HG02588 (cell line): Measurements from ENCODE around the gene MDM2.
"Not testable (repeated sequence)": the region's sequence is repeated elsewhere in the genome, so short reads cannot be mapped to it uniquely, and the experiment has no call there.

ENCODE experiments used
- ATAC-seq: cut with Tn5 transposase; IDR thresholded peaks from one replicate; pipeline ENCODE4 v1.9.1; 2021; ENCODE audit warnings: mild to moderate bottlenecking, moderate library complexity; ENCODE audit not compliant: unreplicated experiment

The MDM2 gene

DNA sequence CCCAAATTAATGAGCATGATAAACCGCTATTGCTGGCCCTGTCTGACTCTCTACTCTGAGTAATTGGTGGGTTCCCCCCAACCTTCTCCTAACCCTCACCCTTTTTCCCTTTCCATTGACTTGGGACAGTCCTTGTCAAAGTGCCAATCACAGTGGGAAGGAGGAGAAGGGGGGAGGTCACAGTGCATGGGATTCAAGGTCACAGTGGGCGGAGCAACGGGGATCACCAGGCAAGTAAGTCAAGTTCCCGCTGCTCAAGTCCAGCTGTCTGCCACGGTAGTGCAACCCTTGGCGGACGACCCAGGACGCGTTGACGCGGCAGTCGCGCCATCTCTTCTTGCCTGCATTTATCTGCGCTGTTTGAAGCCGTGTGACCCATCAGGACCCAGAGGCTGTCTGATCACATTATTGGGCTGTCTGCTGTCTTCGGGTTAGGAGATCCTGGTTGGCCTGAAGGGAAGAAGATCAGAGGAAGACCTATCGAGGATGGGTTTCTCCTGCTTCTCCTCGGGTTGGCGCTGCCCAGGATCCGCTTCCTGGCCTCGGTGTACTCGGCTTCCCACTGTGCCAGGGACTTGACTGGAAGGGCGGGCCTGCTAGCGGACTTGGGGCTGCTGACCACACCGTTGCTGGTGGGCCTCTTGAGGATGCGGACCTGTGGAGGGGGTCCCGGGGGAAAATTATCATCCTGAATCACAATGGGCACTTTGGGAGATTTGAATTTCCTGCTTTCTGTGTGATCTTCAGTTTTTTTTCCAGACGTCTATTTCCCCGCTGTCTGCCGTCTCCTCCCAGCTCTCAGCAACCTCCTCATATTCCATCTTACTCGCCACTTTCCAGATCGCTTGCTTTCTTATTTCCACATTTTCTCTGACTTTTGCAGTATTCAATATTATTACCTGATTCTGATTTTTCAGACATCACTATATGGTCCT lies 3.1 kb upstream of the MDM2 start:
- ATAC-seq, result no peak

DNA sequence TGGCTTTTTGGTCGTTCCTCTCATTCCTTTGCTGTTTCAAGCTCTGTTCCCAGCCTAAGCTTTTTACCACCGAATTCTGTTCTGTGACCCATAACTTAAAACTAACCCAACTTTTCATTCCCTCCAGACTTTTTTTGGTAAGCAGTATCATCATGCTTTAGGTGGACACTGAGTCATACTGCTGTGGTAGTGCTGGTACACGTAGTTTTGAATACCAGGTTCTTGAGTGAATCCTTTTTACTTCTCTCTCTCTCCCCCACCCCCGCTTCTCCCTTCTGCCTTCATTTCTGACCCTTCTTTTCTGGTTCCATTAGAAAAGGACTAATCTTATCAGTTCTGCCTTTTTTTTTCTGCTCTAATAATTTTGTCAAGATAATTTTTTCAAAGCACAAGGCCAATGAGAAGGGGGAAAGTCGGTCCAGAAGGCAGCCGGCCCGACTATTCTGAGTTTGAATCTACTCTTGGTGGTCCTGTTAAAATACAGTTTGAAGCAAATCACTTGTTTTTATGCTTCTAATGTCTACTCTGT lies 2.3 kb upstream of the MDM2 start:
- no peak for ATAC-seq

DNA sequence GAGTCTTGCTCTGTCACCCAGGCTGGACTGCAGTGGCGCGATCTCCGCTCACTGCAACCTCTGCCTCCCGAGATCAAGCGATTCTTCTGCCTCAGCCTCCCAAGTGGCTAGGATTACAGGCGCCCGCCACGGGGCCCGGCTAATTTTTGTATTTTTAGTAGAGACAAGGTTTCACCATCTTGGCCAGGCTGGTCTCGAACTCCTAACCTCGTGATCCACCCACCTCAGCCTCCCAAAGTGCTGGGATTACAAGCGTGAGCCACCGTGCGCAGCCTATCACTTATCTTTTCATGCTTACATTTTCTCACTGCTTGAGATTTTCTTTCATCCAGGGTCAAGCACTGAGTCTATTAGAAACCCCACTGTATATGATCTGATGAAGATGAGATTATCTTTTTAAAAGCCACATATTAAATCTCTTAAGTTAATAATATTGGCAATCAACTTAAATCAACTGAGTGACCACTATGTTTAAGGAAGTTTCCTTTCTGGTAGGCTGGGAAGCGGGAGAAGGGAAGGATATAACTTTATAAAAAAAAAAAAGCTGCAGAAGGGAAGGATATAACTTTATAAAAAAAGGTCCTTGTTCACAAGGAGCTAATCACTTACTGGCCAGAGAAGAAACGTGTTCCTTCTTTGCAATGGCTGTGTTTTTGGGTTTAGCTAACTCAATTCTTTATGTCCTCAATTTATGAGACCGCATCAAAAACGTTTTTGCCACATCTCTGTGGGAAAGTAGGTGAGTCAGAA lies 1.3 kb upstream of the MDM2 start:
- no peak for ATAC-seq

DNA sequence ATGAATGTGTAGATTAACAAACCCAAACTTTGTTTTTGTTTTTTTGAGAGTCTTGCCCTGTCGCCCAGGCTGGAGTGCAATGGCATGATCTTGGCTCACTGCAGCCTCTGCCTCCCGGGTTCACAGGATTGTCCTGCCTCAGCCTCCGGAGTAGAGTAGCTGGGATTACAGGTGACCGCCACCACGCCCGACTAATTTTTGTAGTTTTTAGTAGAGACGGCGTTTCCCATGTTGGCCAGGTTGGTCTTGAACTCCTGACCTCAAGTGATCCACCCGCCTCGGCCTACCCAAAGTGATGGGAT lies 752 bp upstream of the MDM2 start:
- not testable (repeated sequence) for ATAC-seq

DNA sequence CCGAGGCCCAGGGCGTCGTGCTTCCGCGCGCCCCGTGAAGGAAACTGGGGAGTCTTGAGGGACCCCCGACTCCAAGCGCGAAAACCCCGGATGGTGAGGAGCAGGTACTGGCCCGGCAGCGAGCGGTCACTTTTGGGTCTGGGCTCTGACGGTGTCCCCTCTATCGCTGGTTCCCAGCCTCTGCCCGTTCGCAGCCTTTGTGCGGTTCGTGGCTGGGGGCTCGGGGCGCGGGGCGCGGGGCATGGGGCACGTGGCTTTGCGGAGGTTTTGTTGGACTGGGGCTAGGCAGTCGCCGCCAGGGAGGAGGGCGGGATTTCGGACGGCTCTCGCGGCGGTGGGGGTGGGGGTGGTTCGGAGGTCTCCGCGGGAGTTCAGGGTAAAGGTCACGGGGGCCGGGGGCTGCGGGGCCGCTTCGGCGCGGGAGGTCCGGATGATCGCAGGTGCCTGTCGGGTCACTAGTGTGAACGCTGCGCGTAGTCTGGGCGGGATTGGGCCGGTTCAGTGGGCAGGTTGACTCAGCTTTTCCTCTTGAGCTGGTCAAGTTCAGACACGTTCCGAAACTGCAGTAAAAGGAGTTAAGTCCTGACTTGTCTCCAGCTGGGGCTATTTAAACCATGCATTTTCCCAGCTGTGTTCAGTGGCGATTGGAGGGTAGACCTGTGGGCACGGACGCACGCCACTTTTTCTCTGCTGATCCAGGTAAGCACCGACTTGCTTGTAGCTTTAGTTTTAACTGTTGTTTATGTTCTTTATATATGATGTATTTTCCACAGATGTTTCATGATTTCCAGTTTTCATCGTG lies 612 bp downstream of the MDM2 start:
- ATAC-seq, result peak; percentile 49

DNA sequence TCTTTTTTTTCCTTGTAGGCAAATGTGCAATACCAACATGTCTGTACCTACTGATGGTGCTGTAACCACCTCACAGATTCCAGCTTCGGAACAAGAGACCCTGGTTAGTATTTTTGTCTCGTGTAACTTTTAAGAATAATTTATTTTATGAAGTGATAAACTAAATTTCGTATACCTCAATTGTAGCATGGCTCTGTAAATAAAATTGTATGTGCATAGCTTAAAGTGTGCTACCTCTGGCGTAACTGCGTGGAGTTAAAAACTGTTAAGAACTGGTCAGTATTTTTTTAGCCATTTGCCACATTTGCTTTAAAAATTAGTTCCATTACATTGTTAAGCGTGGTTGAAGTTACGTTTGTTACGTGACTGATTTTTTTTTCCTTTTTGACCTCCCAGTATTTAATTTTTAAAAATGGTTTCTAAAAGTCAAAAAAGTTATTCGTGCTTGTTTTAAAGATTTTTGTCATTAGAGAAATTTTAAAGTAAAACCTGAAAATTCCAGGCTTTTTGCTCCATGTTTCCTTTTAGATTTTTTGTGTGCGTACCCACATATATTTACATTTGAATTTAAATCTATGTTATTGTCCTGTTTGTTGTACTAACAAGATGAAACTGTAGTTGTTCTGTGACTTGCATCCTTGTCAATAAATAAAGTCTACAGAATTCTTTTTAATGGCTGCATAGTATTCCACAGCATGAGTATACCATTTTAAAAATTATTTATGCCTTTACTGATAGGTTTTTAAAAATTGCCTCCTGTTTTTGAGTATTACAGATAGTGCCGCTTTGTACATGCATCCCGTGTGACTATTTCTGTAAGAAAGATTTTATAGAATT lies 1.4 kb downstream of the MDM2 start:
- no peak for ATAC-seq

DNA sequence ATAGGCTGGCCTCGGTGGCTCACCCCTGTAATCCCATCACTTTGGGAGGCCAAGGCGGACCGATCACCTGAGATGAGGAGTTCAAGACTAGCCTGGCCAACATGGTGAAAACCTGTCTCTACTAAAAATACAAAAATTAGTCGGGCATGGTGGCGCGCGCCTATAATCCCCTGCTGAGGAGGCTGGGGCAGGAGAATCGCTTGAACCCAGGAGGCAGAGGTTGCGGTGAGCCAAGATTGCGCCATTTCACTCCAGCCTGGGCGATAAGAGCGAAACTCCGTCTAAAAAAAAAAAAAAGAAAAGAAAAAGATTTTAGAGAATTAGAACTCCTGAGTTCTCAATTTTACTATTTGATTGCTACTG lies 2.0 kb downstream of the MDM2 start:
- ATAC-seq, result not testable (repeated sequence)

DNA sequence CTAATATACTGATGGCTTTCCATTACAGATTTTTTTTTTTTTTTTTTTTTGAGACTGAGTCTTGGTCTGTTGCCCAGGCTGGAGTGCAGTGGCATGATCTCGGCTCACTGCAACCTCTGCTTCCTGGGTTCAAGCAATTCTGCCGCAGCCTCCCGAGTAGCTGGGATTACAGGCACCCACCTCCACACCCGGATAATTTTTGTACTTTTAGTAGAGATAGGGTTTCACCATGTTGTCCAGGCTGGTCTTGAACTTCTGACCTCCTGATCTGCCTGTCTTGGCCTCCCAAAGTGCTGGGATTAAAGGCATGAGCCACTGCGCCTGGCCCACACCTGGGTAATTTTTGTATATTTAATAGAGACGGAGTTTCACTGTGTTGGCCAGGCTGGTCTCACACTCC lies 3.6 kb downstream of the MDM2 start:
- not testable (repeated sequence) for ATAC-seq

DNA sequence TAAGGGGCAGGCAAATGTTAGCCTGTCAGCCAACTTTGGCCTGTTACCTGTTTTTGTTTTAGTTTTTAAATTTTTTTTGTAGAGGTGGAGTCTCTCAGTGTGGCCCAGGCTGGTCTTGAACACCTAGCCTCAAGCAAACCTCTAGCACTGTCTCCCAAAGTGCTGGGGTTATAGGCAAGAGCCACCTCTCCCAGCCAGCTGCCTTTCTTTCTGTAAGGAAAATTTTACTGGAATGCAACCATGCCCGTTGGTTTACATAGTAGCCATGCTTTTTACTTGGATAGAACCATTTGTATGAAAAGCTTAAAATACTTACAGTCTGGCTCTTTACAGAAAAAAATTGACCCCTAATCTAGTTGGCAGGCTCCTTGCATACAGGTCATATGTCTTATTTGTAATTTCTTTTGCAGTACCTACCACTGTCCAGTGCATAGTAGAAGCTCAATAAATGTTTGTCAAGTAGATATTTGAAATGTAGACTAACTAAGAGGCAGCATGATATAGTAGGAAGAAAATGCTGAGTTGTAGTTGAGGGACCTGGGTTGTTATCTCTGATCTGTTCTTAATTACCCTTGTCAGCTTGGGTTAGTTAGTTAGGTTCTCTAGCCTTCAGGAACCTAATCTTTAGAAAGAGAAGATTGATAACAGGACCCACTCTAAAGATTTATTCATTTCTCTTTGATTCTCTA lies 4.7 kb downstream of the MDM2 start:
- ATAC-seq, result no peak

DNA sequence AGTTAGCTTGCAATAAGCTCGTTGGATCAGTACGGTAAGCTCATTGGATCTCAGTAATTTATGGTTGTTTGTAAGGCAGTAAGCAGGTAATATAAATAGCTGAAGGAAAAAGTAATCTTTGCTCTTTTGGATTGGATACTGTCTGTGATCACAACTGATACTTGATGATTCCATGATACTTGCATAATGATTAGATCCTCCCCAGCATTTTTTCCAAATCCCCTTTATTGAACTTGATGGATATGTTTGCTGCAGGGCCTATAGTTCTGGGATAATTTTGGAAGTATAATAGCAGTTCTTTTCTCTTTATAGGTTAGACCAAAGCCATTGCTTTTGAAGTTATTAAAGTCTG lies 5.2 kb downstream of the MDM2 start:
- no peak for ATAC-seq

DNA sequence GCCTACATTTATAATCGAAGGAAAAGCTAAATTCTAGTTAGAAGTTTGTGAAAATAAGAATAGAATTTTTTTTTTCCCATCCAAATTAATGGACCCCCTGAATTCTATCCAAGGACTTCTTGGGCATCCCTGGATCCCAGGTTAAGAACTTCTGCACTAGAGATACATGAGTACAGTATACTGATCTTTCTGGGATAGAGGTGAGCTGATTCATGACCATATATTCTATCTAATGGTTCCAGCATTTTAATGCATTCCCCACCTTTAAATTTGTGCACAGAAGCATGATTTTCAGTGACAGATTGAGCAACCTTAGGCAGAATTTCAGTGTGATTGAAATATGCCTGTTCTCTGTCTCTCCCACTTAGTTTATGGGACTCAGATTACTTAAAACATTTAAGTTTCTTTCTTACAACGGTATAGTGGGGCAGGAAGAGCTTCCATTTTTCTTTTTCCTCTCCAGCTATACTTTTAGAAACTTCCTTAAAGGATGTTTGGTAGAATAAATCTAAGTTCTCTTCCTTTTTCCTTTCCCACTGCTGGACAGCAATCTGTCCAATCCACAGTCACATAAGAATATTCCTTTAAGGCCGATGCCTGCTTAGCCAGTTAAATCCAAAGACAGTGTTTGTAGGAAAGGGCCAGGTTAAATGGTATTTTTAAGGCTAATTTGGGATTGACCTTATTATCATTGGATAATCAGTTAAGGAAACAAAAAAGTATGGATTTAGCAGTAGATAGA lies 6.7 kb downstream of the MDM2 start:
- no peak for ATAC-seq

DNA sequence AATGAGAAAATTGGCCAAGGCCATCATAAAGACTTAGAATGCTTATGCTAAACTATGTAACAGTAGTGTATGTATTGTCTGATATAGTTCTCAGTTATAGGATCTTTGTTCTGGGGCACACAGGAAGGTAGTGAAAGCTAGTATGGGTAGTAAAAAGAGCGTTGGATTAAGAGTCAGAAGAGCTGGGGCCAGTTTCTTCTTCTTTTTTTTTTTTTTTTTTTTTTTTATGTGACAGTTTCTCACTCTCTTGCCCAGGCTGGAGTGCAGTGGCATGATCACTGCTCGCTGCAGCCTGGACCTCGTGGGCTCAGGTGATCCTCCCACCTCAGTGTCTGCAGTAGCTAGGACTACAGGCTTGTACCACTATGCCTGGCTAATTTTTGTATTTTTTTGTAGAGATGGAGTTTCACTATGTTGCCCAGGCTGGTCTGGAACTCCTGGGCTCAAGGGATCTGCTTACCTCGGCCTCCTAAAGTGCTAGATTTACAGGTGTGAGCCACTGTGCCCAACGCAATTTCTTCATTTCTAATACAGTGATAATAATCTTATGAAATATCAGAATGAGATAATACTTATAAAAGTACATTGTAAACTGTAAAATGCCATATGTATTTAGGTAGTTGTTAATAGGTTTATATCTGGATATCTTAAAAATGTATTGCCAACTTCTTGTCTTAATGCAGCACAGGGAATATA lies 7.4 kb downstream of the MDM2 start:
- ATAC-seq, result no peak

DNA sequence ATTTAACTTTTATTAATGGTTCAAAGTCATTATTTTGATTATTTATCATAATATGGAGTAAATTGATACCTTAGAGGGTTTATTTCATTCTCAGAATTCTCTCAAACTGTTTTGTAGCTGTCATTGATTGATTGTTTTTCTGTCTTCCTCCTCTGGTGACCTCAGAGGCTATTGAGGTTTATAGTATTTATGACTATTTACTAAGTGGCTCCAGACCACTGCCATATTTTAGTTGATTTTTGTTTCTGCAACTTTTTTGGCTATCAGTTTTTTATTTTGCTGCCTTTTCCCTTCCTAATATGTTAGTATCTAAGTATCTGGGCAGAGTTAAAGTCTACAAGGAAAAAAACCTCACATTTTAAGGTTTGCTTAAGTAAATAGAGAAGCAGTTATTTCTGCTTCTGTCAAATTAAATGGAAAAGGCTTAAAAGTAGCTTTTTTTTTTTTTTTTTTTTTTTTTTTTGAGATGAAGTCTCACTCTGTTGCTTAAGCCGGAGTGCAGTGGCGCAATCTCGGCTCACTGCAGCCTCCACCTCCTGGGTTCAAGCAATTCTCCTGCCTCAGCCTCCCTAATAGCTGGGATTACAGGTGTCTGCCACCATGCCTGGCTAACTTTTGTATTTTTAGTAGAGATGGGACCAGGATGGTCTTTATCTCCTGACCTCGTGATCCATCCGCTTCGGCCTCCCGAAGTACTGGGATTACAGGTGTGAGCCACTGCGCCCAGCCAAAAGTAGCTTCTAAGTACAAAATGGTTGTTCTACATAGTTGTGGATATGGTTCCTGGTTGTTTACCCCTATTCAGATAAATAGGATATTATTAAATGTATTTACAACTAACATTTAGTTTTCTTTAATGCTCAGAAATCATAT lies 8.2 kb downstream of the MDM2 start:
- ATAC-seq, result no peak

DNA sequence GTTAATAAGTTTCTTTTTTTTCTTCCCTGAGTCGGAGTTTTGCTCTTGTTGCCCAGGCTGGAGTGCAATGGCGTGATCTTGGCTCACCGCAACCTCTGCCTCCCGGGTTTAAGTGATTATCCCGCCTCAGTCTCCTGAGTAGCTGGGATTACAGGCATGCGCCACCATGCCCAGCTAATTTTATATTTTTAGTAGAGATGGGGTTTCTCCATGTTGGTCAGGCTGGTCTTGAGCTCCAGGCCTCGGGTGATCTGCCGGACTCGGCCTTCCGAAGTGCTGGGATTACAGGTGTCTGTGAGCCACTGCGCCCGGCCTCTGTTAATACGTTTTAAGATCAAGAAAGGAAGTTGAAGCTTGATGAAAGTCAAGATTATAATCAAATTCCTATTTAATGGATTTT lies 11.5 kb downstream of the MDM2 start:
- ATAC-seq, result not testable (repeated sequence)

DNA sequence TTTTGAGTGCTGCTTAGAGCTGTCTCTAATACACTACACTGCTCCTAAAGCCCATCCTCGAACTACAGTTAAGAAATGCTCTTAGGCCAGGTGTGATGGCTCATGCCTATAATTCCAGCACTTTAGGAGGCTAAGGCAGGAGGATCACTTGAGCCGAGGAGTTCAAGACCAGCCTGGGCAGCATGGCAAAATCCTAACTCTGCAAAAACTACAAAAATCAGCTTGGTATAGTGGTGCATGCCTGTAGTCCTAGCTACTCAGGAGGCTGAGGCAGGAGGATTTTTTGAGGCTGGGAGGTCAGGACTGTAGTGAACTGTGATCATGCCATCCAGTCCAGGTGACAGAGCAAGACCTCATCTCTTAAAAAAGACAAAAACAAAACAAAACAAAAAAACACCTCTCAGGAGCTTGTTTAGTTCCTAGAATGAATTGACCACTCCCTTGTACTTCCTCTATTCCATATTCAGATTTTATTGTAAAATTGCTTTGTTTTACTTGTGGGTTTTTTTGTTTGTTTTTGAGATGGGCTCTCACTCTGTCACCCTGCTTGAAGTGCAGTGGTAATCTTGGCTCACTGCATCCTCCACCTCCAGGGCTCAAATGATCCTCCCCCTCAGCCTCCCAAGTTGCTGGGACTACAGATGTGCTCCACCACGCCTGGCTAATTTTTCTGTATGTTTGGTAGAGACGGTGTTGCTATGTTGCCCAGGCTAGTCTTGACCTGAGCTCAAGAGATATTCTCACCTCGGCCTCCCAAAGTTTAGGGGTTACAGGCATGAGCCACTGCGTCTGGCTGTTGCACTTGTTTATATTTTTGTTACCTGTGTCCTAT lies 13.6 kb downstream of the MDM2 start:
- no peak for ATAC-seq

DNA sequence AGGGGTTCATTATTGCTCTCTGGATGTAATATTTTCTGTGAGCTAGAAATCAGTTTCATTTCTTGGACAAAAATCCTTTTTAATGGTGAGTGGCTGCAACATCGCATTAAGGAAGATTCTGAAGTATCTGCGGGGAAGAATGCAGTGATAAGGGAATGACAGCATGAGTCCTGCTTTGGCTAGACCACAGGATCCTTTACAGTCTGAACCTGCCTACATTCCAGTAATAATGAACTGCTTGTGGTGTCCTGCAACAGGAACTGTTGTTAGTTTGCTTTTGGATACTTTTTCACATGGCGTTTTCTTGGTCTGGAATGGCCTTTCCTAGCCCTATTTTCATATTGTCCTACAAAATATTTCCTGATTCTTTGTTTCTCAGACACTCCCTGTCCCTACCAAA lies 15.7 kb downstream of the MDM2 start:
- no peak for ATAC-seq

DNA sequence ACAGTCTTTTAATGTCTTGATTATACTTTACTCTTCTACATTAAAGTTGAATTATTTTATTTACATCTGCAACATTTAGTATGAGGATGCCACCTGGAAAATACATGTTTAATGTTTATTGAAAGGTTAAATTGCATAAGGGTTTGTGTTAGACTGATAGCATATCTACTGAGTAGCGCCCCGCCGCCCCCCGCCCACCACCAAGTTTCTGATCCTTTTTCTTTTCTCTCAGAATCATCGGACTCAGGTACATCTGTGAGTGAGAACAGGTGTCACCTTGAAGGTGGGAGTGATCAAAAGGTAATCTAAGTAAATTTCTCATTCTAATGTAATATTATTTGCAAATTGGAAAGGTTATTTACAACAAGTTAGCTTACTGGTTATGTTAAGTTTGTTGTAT lies 16.2 kb downstream of the MDM2 start:
- no peak for ATAC-seq
